ENCODE measurements around the gene INHBC.
"Not testable (repeated sequence)": the region's sequence is repeated elsewhere in the genome, so short reads cannot be mapped to it uniquely, and the experiment has no call there.

INHBC gene

GRCh38 chr12:57434517-57435223 is at the start of gene INHBC:
INHBC (plus strand) TSS chr12:57434784; CDS start chr12:57434887, 103 bp downstream.
- DNase-seq, result no peak

- DNase-seq, result no peak
Observed at GRCh38 chr12:57385586-57385985, 49.0 kb upstream of the INHBC start.

- DNase-seq, result no peak
Observed at GRCh38 chr12:57386187-57386720, 48.3 kb upstream of the INHBC start.

GRCh38 chr12:57388425-57388824 is 46.2 kb upstream of the INHBC start:
- DNase-seq, result no peak

GRCh38 chr12:57389033-57389432 is 45.6 kb upstream of the INHBC start:
- DNase-seq, result no peak

GRCh38 chr12:57390174-57390573 is 44.4 kb upstream of the INHBC start:
- DNase-seq, result no peak

GRCh38 chr12:57395121-57395520 is 39.5 kb upstream of the INHBC start:
- DNase-seq, result no peak

- DNase-seq, result no peak
Observed at GRCh38 chr12:57397441-57397840, 37.1 kb upstream of the INHBC start.

GRCh38 chr12:57399718-57400463 is 34.7 kb upstream of the INHBC start:
- DNase-seq, result not testable (repeated sequence)

- DNase-seq, result no peak
Observed at GRCh38 chr12:57401165-57401564, 33.4 kb upstream of the INHBC start.

GRCh38 chr12:57402156-57402555 is 32.4 kb upstream of the INHBC start:
- not testable (repeated sequence) for DNase-seq

- DNase-seq, result no peak
Observed at GRCh38 chr12:57404966-57405640, 29.5 kb upstream of the INHBC start.

- DNase-seq, result no peak
Observed at GRCh38 chr12:57410534-57410933, 24.1 kb upstream of the INHBC start.

GRCh38 chr12:57414160-57414559 is 20.4 kb upstream of the INHBC start:
- not testable (repeated sequence) for DNase-seq

GRCh38 chr12:57415088-57415487 is 19.5 kb upstream of the INHBC start:
- no peak for DNase-seq

- no peak for DNase-seq
Observed at GRCh38 chr12:57416039-57416996, 18.3 kb upstream of the INHBC start.

GRCh38 chr12:57418255-57418654 is 16.3 kb upstream of the INHBC start:
- no peak for DNase-seq

- DNase-seq, result no peak
Observed at GRCh38 chr12:57419495-57419894, 15.1 kb upstream of the INHBC start.

GRCh38 chr12:57420482-57420881 is 14.1 kb upstream of the INHBC start:
- DNase-seq, result no peak

GRCh38 chr12:57426948-57427347 is 7.6 kb upstream of the INHBC start:
- DNase-seq, result not testable (repeated sequence)

GRCh38 chr12:57428965-57429364 is 5.6 kb upstream of the INHBC start:
- DNase-seq, result no peak

GRCh38 chr12:57429473-57430111 is 5.0 kb upstream of the INHBC start:
- DNase-seq, result no peak

All from right hindlimb (tissue), 1 donor.